GM06990 (cell line): ENCODE data around the gene BTBD19.
A peak's percentile ranks its signal among the peaks of the same experiment; 100 is the strongest.
"Not testable (repeated sequence)": the region's sequence is repeated elsewhere in the genome, so short reads cannot be mapped to it uniquely, and the experiment has no call there.

Experiments
- DNase-seq: peaks from one replicate; pipeline ENCODE4 v3.0.0-alpha.2; 2011; ENCODE audit not compliant: insufficient read length; ENCODE audit errors: extremely low read depth
- H3K27me3 ChIP-seq: replicated peaks from 2 replicates; pipeline ENCODE4 v1.6.0; 2011; ENCODE audit warnings: low read length; ENCODE audit not compliant: control insufficient read depth, insufficient read depth
- H3K36me3 ChIP-seq: 2 replicates; pipeline ENCODE4 v1.5.1; 2011; ENCODE audit warnings: low read length; ENCODE audit not compliant: control insufficient read depth, insufficient read depth
- H3K4me3 ChIP-seq: replicated peaks from 2 replicates; pipeline ENCODE4 v1.5.1; 2011; ENCODE audit warnings: low read depth, mild to moderate bottlenecking, control low read depth, low read length
- CTCF ChIP-seq: IDR thresholded peaks from 2 replicates; pipeline ENCODE4 v1.5.1; 2011; ENCODE audit warnings: low read length, control low read depth, mild to moderate bottlenecking, inconsistent platforms; ENCODE audit not compliant: insufficient read depth, poor library complexity, severe bottlenecking

BTBD19 gene

GRCh38 chr1:44819608-44820327 is 11.4 kb downstream of the BTBD19 start:
- Histone ChIP-seq H3K27me3 (no peaks in the 10 kb centered on the region), H3K4me3 (peak overlapping the region; percentile 63), H3K36me3 (no peaks in the 10 kb centered on the region)
- no peak for TF ChIP-seq CTCF
- DNase-seq = peak; percentile 83

- DNase-seq = peak; percentile 86
- Histone ChIP-seq H3K4me3 (peak overlapping the region; percentile 63), H3K27me3 (no peaks in the 10 kb centered on the region), H3K36me3 (no peaks in the 10 kb centered on the region)
- TF ChIP-seq CTCF = no peak
Measured at GRCh38 chr1:44820328-44821239, 12.3 kb downstream of the BTBD19 start.

- no peak for TF ChIP-seq CTCF
- H3K27me3 ChIP-seq = no peaks in the 10 kb centered on the region
- no peak for DNase-seq
- no peaks in the 10 kb centered on the region for H3K36me3 ChIP-seq
- no peak overlapping the region for H3K4me3 ChIP-seq
Measured at GRCh38 chr1:44821240-44821715, 13.0 kb downstream of the BTBD19 start.

GRCh38 chr1:44822131-44822701 is 13.9 kb downstream of the BTBD19 start:
- no peak for DNase-seq
- no peaks in the 10 kb centered on the region for H3K27me3 ChIP-seq
- H3K4me3 ChIP-seq = no peak overlapping the region
- no peaks in the 10 kb centered on the region for H3K36me3 ChIP-seq
- no peak for TF ChIP-seq CTCF

- no peak for DNase-seq
- no peak overlapping the region for H3K4me3 ChIP-seq
- H3K36me3 ChIP-seq = no peaks in the 10 kb centered on the region
- H3K27me3 ChIP-seq = no peaks in the 10 kb centered on the region
- no peak for TF ChIP-seq CTCF
Measured at GRCh38 chr1:44822981-44823451, 14.7 kb downstream of the BTBD19 start.

- H3K4me3 ChIP-seq, DNase-seq, H3K36me3 ChIP-seq, H3K27me3 ChIP-seq: not testable (repeated sequence)
Measured at GRCh38 chr1:44824392-44824791, 16.1 kb downstream of the BTBD19 start.
